ENCODE results near the gene MIS18A. TPM values are rescaled to one million over a fixed set of nuclear protein-coding genes. Genes with fewer than 3 reads are reported as not detected.

MIS18A gene
- total RNA-seq: 5.7 and 6.1 TPM in 2 replicates

GRCh38 chr21:32278518-32279376, at the start of gene MIS18A:
Gene MIS18A (minus strand): TSS chr21:32279049. CDS start chr21:32279014, 35 bp downstream.

GRCh38 chr21:32298658-32299081, 19.8 kb upstream of the MIS18A start, which contains the start of gene MRAP:
Gene MRAP (plus strand): TSS chr21:32298855. CDS start chr21:32298972, 117 bp downstream.

Other genes with a start within 250 kb of the MIS18A start
- gene MRAP, start 19.8 kb upstream of the MIS18A start, total RNA-seq: not detected in 2 replicates
- gene URB1, start 114.0 kb upstream of the MIS18A start, total RNA-seq: 14.6 and 17.1 TPM in 2 replicates
- gene EVA1C, start 133.7 kb upstream of the MIS18A start, total RNA-seq: 14.1 and 15.8 TPM in 2 replicates

Measured in dermis lymphatic vessel endothelial cell (primary cell).